AG09319 (cell line): Measurements from ENCODE around the gene IP6K3.

Experiments used
- DNase-seq: peaks from one replicate; pipeline ENCODE4 v3.0.0-alpha.2; 2010; ENCODE audit warnings: low read depth; ENCODE audit errors: extremely low read depth
- CTCF ChIP-seq: IDR thresholded peaks from 2 replicates; pipeline ENCODE4 v1.5.1; 2011; ENCODE audit warnings: low read depth, mild to moderate bottlenecking, inconsistent platforms, low read length, moderate library complexity

The IP6K3 gene

GRCh38 chr6:33709605-33710295 lies 37.0 kb downstream of the IP6K3 start:
- no peak for TF ChIP-seq CTCF
- DNase-seq = no peak

GRCh38 chr6:33708516-33709204 lies 38.0 kb downstream of the IP6K3 start:
- DNase-seq = no peak
- TF ChIP-seq CTCF = no peak

- no peak for DNase-seq
- no peak for TF ChIP-seq CTCF
Measured at GRCh38 chr6:33707771-33708170, 38.9 kb downstream of the IP6K3 start.

GRCh38 chr6:33705955-33706725 lies 40.6 kb downstream of the IP6K3 start:
- TF ChIP-seq CTCF = no peak
- DNase-seq = no peak

GRCh38 chr6:33705268-33705885 lies 41.3 kb downstream of the IP6K3 start:
- DNase-seq = no peak
- no peak for TF ChIP-seq CTCF

- no peak for DNase-seq
Measured at GRCh38 chr6:33704215-33705066, 42.3 kb downstream of the IP6K3 start.

More at GRCh38 chr6:33704215-33705066, 42.3 kb downstream of the IP6K3 start:
- TF ChIP-seq CTCF = no peak
